Esophagus muscularis mucosa (tissue), 4 donors: ENCODE measurements around the gene CLNK.

Experiments
- CTCF ChIP-seq, 3 experiments: fragments of 200-600 bp in 2 of 3; fragments of 450-650 bp in 1 of 3; sonication (generic) in 2 of 3; IDR thresholded peaks; one replicate each; pipeline ENCODE4 v1.5.1; 2017 to 2019; ENCODE audit warnings: antibody characterized with exemption in 3 of 3, mild to moderate bottlenecking in 2 of 3, moderate library complexity in 1 of 3
- EP300 ChIP-seq: sonication (generic); formaldehyde crosslinking; IDR thresholded peaks from one replicate; pipeline ENCODE4 v1.6.1; 2017; ENCODE audit warnings: antibody characterized with exemption
- POLR2A ChIP-seq: fragments of 450-650 bp; IDR thresholded peaks from one replicate; pipeline ENCODE4 v1.6.1; 2017; ENCODE audit warnings: antibody characterized with exemption, moderate library complexity, mild to moderate bottlenecking, low read depth
- POLR2AphosphoS5 ChIP-seq, 2 donors: sonication (generic); formaldehyde crosslinking; IDR thresholded peaks; one replicate each; pipeline ENCODE4 v1.6.1; 2017; ENCODE audit warnings: antibody characterized with exemption in 2 of 2

GRCh38 chr4:10455133-10455532 lies 229.4 kb downstream of the CLNK start:
- TF ChIP-seq CTCF (IDR thresholded peaks at IDR 0.05) (no peak), POLR2A (no peak), POLR2AphosphoS5 (IDR thresholded peaks at IDR 0.05) (no peak), EP300 (no peak)
